Adrenal gland (tissue), 12 donors: Measurements from ENCODE around the gene TNFAIP3. TPM values are rescaled to one million over a fixed set of nuclear protein-coding genes. Genes with fewer than 3 reads are reported as not detected.
A peak's percentile ranks its signal among the peaks of the same experiment; 100 is the strongest.

Experiments used
- DNase-seq, 7 donors: peaks; one replicate each; pipeline ENCODE4 v3.0.0-alpha.2; 2019 to 2020
- H3K27ac ChIP-seq, 5 donors: fragments of 200-600 bp; sonication (generic) in 4 of 5; 1 replicate in 3 of 5; 2 replicates in 2 of 5; pipeline versions ENCODE4 v1.5.1 to v1.8.0; 2016 to 2020; ENCODE audit warnings: mild to moderate bottlenecking in 1 of 5
- H3K27me3 ChIP-seq: fragments of 200-600 bp; 2 replicates; pipeline ENCODE4 v1.8.0; 2021
- H3K36me3 ChIP-seq, 2 donors: fragments of 200-600 bp; replicated peaks in 1 of 2; 1 replicate in 1 of 2; 2 replicates in 1 of 2; pipeline versions ENCODE4 v1.5.1 to v1.8.0; 2018 to 2022
- H3K4me1 ChIP-seq, 2 donors: fragments of 200-600 bp; replicated peaks in 1 of 2; 1 replicate in 1 of 2; 2 replicates in 1 of 2; pipeline versions ENCODE4 v1.5.1 to v1.8.0; 2018 to 2021
- H3K4me3 ChIP-seq, 4 donors: fragments of 200-600 bp; sonication (generic) in 3 of 4; one replicate each; pipeline ENCODE4 v1.5.1; 2016 to 2018
- H3K9me3 ChIP-seq, 3 donors: fragments of 200-600 bp; sonication (generic) in 1 of 3; replicated peaks in 1 of 3; 1 replicate in 2 of 3; 2 replicates in 1 of 3; pipeline versions ENCODE4 v1.5.1 to v1.8.0; 2016 to 2021
- POLR2A ChIP-seq, 2 donors: fragments of 450-650 bp; IDR thresholded peaks; one replicate each; pipeline ENCODE4 v1.6.1; 2017; ENCODE audit warnings: antibody characterized with exemption in 2 of 2, mild to moderate bottlenecking in 2 of 2, moderate library complexity in 1 of 2
- WGBS, 4 donors: extraction: QIAGEN DNeasy Blood & Tissue Kit in 2 of 4; methylation state at CpG; one replicate each; pipeline versions ENCODE4 v1.1.5 to v1.1.7; 2013 to 2017; 5-methylcytosine and 5-hydroxymethylcytosine counted together
- intact Hi-C, 2 donors: fragments of 100-400 bp; cut with DNase I; formaldehyde crosslinking; loops; one replicate each; pipeline versions ENCODE4 v1.14.1 to v1.15.0; 2022 to 2023
- polyA plus RNA-seq, 3 donors: library from polyadenylated mRNA; stranded (reverse); fragments of 200-250 nt in 2 of 3; fragments of 350-450 nt in 1 of 3; fragmentation: Illumina TruSeq in 1 of 3; extraction: RNeasy Lipid Tissue Mini Kit (QIAGEN cat#74804) in 1 of 3; gene quantifications; one replicate each; pipeline ENCODE4 v1.2.3, GENCODE V29; 2013 to 2014
- total RNA-seq, 9 donors: library from RNA; depleted of rRNA in 4 of 9; stranded (reverse); fragments of >200 nt in 4 of 9; fragments of 120-200 nt in 1 of 9; fragmentation: NEBNext Ultra II Directional in 1 of 9; extraction: Animal tissue kit (Norgen Biotek cat#: 25700) in 1 of 9; gene quantifications; one replicate each; pipeline versions ENCODE4 v1.1.0 to v1.2.4, GENCODE V29; 2013 to 2023
- TF ChIP-seq, protein P1 (sequence below), 6 experiments: fragments of 450-650 bp in 4 of 6; fragments of 200-600 bp in 2 of 6; sonication (generic) in 1 of 6; IDR thresholded peaks; 1 replicate in 5 of 6; 2 replicates in 1 of 6; pipeline versions ENCODE4 v1.5.1 to v1.8.0; 2016 to 2021; ENCODE audit warnings: antibody characterized with exemption in 6 of 6, mild to moderate bottlenecking in 2 of 6, moderate library complexity in 1 of 6
- donor health status: healthy with polysubstance abuse.
- donor health status: Bipolar disorder and iron deficiency.
- donor health status: DM: yes; HTN: yes; CAD: no.
- donor health status: DM: no; HTN: no; CAD: no.
- donor health status: DM: no; HTN: no; CAD: no.
- donor health status: DM: yes; HTN: yes; CAD: no.

The TNFAIP3 gene
- total and polyA plus RNA-seq, 12 donors: 5.0 to 29.7 (median 15.2) TPM

GRCh38 chr6:137872581-137873115, 5.6 kb downstream of the TNFAIP3 start:
- intact Hi-C loops: loop anchor here in 1 of 2 donors (10.0 kb wide), 1 partner anchor 72 kb away; no protein-coding TSS in a partner anchor
- Histone ChIP-seq H3K27ac (peak overlapping the region in 2 of 5 donors; percentile 39 to 40), H3K27me3 (no peaks in the 10 kb centered on the region), H3K9me3 (no peaks in the 10 kb centered on the region), H3K4me1 (peaks cover 0 to 29% of the 10 kb centered on the region in 2 donors), H3K36me3 (peaks cover 0 to 31% of the 10 kb centered on the region in 2 donors), H3K4me3 (peak overlapping the region in 1 of 4 donors; percentile 15)
- 69 to 72% (median 71%) methylated on average over 2 of the region's 2 CpGs for WGBS, 4 donors
- DNase-seq: no peak
- no peak for TF ChIP-seq POLR2A (IDR thresholded peaks at IDR 0.05)

DNA sequence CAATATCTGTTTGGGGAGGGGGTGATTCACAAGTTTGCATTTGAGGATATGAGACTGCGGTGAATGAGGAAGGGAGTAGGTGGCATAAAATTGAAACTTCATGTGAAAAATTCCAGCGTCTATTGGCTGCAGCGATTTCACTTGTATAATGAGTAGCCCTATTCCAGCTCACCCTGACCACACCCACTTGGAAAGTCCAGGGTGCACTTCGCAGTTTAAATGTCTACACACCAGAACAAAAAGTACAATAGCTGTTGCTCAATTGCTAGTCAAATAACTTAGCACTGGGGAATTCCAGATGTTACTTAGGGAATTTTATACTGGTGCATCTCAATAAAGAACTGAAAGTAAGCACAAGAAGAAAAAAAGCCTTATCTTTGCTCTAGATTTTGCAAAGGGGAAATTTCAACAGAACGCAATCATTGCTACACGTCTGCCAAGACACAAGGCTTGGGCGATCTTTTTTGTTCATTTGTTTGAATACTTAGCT, 6.3 kb downstream of the TNFAIP3 start:
- Histone ChIP-seq H3K36me3 (peaks cover 0 to 38% of the 10 kb centered on the region in 2 donors), H3K4me1 (peaks cover 0 to 29% of the 10 kb centered on the region in 2 donors), H3K27ac (peak overlapping the region in 4 of 5 donors; percentile 21 to 40 (median 36)), H3K4me3 (peak overlapping the region in 1 of 4 donors; percentile 15), H3K27me3 (no peaks in the 10 kb centered on the region), H3K9me3 (no peaks in the 10 kb centered on the region)
- intact Hi-C loops: loop anchor here in 1 of 2 donors (10.0 kb wide), 1 partner anchor 71 kb away; no protein-coding TSS in a partner anchor
- 15 to 33% (median 25%) methylated on average over 7 of the region's 7 CpGs for WGBS, 4 donors
- DNase-seq: peak; percentile 42 to 88 (median 78)
- TF ChIP-seq, protein P1, sequence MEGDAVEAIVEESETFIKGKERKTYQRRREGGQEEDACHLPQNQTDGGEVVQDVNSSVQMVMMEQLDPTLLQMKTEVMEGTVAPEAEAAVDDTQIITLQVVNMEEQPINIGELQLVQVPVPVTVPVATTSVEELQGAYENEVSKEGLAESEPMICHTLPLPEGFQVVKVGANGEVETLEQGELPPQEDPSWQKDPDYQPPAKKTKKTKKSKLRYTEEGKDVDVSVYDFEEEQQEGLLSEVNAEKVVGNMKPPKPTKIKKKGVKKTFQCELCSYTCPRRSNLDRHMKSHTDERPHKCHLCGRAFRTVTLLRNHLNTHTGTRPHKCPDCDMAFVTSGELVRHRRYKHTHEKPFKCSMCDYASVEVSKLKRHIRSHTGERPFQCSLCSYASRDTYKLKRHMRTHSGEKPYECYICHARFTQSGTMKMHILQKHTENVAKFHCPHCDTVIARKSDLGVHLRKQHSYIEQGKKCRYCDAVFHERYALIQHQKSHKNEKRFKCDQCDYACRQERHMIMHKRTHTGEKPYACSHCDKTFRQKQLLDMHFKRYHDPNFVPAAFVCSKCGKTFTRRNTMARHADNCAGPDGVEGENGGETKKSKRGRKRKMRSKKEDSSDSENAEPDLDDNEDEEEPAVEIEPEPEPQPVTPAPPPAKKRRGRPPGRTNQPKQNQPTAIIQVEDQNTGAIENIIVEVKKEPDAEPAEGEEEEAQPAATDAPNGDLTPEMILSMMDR (IDR thresholded peaks at IDR 0.05): no peak
- peak in 1 of 2 donors; percentile 22 for TF ChIP-seq POLR2A (IDR thresholded peaks at IDR 0.05)

GRCh38 chr6:137874204-137875057, 7.4 kb downstream of the TNFAIP3 start:
- intact Hi-C loops: loop anchor here (5.0 to 10.0 kb wide), 2 partner anchors 68 to 70 kb away; no protein-coding TSS in a partner anchor
- peak overlapping the region in 2 of 5 donors; percentile 21 to 39 for H3K27ac ChIP-seq
- no peaks in the 10 kb centered on the region for H3K27me3 ChIP-seq
- H3K36me3 ChIP-seq: peaks cover 0 to 49% of the 10 kb centered on the region in 2 donors
- no peak for DNase-seq
- H3K4me3 ChIP-seq: no peak overlapping the region
- WGBS, 4 donors: 83 to 95% (median 91%) methylated on average over 11 of the region's 11 CpGs
- H3K4me1 ChIP-seq: peaks cover 0 to 33% of the 10 kb centered on the region in 2 donors
- H3K9me3 ChIP-seq: no peaks in the 10 kb centered on the region
- TF ChIP-seq, protein P1 (IDR thresholded peaks at IDR 0.05): no peak
- no peak for TF ChIP-seq POLR2A (IDR thresholded peaks at IDR 0.05)

DNA sequence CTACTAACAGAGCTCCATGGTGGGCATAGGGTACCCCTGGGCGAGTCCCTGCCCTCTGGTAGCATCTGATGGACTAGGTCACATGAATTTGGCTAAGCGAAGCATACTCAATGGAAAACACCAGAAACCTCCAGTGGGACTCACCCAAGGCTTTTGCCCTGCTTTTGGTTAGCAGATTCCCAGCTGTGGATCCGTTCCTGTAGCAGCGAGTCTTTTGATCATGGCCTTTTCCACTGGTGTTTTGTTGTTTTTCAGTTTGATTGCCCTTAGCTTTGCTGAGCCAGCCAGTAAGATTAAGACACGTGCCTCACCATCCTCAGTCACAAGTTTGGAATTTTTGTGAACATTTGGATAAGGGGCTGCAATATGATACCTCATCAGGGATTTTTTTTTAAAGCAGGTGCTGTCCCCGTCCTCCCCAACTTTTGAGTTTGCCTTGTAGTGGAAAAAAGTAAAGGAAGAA, 8.0 kb downstream of the TNFAIP3 start:
- DNase-seq: no peak
- intact Hi-C loops: loop anchor here (5.0 to 10.0 kb wide), 2 partner anchors 67 to 70 kb away; no protein-coding TSS in a partner anchor
- Histone ChIP-seq H3K36me3 (peaks cover 0 to 56% of the 10 kb centered on the region in 2 donors), H3K27ac (no peak overlapping the region), H3K27me3 (no peaks in the 10 kb centered on the region), H3K4me1 (peaks cover 0 to 33% of the 10 kb centered on the region in 2 donors), H3K9me3 (no peaks in the 10 kb centered on the region), H3K4me3 (no peak overlapping the region)
- TF ChIP-seq, protein P1 (IDR thresholded peaks at IDR 0.05): no peak
- TF ChIP-seq POLR2A (IDR thresholded peaks at IDR 0.05): no peak
- WGBS, 4 donors: 93 to 96% (median 94%) methylated on average over 4 to 6 of the region's 6 CpGs
